Neuron (in vitro differentiated cells): ENCODE measurements around the gene TMEM167B.
"Not testable (repeated sequence)": the region's sequence is repeated elsewhere in the genome, so short reads cannot be mapped to it uniquely, and the experiment has no call there.

Experiments used
- H2AFZ ChIP-seq: one replicate; pipeline ENCODE4 v1.6.1; 2013; ENCODE audit warnings: low read depth, mild to moderate bottlenecking, inconsistent platforms, low read length, moderate library complexity
- H3K27me3 ChIP-seq: one replicate; pipeline ENCODE4 v1.6.1; 2013; ENCODE audit warnings: low read length; ENCODE audit not compliant: insufficient read depth
- H3K36me3 ChIP-seq: one replicate; pipeline ENCODE4 v1.6.1; 2013; ENCODE audit warnings: low read length; ENCODE audit not compliant: insufficient read depth
- H3K4me1 ChIP-seq: one replicate; pipeline ENCODE4 v1.6.1; 2013; ENCODE audit warnings: low read length; ENCODE audit not compliant: insufficient read depth
- H3K4me3 ChIP-seq: 2 replicates; pipeline ENCODE4 v1.5.1; 2013; ENCODE audit warnings: mild to moderate bottlenecking, low read length, moderate library complexity
- H3K9me3 ChIP-seq: one replicate; pipeline ENCODE4 v1.6.1; 2013; ENCODE audit warnings: low read length

Gene TMEM167B

DNA sequence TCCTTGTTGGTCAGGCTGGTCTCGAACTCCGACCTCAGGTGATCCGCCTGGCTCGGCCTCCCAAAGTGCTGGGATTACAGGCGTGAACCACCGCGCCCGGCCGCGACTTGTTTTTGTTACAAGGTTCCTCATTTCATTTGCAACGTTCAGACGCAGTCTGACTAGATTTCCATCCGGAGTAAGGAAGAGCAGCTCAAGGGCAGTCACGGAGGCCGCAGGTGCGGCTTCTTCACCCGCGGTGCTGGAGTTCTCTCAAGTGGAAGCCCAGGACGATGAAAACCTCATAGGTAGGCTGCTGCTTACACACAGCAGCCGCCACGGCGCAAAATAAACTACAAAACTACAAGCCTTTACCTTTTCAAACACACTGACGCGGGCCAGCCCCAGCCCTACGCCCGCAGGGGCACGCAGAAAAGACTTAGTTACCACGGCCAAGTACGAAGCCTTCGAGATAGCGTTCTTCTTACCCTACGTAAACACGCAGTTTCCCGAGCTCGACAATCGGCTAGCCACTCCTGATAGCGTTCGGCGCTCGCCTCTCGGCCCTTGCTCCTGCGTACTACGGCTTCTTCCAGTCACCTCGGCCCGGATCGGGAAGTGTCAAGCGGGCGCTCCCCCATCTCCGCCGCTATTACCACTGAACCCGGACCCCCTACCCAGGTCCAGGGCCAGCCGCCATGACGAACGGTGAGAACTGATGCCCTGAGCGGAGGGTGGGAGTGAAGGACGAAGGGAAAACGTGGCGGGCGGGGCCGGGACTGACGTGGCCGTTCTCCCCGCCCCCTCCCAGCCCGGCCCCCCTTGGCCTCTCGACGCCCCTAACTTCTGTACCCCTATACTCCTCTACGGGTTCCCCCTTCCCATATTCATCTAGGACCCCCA is at the start of gene TMEM167B:
Gene TMEM167B (plus strand): TSS at position 569 of the 882 bp plus-strand sequence. CDS start 109 bp downstream, at position 678.
- Histone ChIP-seq H3K9me3 (no peaks in the 10 kb centered on the region), H3K36me3 (peaks cover 15% of the 10 kb centered on the region), H3K4me3 (peak within 1 kb of the TSS; percentile 79), H2AFZ (peak within 1 kb of the TSS; percentile 93), H3K4me1 (peaks cover 17% of the 10 kb centered on the region), H3K27me3 (no peaks in the 10 kb centered on the region)

DNA sequence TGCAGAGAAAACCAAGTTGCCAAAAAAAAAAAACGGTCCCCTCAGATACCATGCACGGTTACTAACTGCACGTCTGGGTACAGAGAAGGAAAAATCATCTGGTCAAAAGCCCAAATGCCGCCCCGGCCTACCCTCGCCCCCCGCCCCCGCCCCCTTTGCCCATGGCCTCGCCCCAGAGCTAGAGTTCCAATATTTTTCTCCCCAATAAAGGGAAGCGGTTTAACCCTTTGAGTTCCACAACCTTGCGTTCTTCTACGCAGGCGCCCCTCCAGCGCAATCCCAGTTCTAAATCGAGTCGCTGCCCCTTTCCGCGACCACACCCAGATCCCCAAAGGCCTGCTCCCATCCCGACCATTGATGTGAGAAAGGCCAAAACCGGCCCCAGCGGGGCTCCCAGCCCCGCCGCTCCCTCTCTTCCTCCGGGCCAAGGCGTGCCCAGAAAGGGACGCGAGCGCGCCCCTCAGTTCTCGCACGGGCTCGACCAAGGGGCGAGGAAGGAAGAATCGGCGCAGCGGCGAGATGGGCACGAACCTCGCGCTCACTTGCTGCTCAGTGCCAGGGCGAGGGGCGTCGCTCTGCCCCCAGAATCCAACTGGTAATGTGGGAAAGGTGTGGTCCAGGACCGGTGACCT is 49.5 kb upstream of the TMEM167B start:
- H3K4me3 ChIP-seq: peak overlapping the region; percentile 96

DNA sequence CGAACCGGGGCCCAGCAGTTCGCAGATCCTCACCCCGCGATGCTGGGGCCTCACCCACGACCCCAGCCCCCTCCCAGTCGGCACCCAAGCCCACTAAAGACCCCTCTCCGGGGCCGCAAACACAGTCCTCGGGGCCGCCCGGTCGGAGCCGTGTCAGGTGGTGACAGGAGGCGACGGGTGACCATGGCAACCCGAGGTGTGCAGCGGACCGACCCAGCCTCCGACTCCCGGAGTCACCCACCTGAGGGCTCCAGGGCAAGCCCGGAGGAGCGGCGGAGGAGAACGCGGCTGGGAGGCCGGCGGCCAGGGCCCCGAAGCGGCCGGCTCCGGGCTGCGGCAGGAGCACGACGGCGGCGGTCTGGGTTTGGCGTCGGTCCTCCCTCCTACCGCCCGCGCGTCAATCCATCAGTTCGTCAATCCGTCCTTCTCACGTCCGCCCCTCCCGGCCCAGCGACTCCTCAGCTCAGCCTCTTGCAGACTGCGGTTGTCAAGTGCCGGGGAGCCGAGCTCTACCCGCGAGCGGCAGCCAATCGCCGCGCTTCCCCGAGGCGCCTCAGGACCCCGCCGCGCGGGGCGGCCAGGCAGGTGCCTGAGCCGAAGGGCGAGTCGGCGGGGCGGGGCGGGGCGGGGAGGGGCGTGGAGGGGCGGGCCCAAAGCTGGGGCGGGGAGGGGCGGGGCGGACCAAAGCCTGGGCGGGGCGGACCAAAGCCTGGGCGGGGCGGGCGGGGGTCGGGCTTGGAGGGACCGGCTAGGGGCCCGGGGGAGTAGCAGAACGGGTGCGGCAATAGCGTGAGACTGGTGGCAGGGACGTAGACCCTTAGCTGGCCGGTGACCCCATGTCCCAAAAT is 48.7 kb upstream of the TMEM167B start, which contains the start of gene WDR47:
Gene WDR47 (minus strand): TSS at position 482 of the 848 bp plus-strand sequence. CDS start 18,590 bp downstream, outside the sequence.
- peak within 1 kb of the TSS; percentile 99 for H2AFZ ChIP-seq
- no peaks in the 10 kb centered on the region for H3K27me3 ChIP-seq
- peak within 1 kb of the TSS; percentile 96 for H3K4me3 ChIP-seq
- H3K4me1 ChIP-seq: peaks cover 14% of the 10 kb centered on the region
- no peaks in the 10 kb centered on the region for H3K9me3 ChIP-seq
- no peaks in the 10 kb centered on the region for H3K36me3 ChIP-seq

More for the DNA sequence above, 49.5 kb upstream of the TMEM167B start:
- no peaks in the 10 kb centered on the region for H3K36me3 ChIP-seq
- peaks cover 14% of the 10 kb centered on the region for H3K4me1 ChIP-seq
- no peaks in the 10 kb centered on the region for H3K27me3 ChIP-seq
- H2AFZ ChIP-seq: peak overlapping the region; percentile 85
- no peaks in the 10 kb centered on the region for H3K9me3 ChIP-seq

DNA sequence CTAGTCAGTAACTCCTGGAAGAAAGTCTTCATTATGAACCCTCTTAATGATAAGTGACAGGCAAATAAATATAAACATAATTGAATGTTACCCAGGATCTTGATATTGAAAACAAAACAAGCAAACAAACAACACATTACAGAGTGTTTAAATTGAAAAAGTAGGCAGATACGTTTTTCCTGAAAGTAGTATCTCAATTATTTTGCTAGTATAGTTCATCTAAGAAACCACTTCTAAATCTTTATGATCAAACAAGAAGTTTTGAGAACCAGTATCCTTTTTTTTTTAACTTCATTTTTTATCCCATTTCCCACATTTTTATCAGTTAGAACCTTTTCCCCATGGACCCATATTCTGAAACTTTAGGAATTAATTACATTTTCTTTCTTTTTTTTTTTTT is 45.0 kb upstream of the TMEM167B start:
- Histone ChIP-seq H3K9me3 (no peaks in the 10 kb centered on the region), H3K36me3 (no peaks in the 10 kb centered on the region), H3K4me3 (no peak overlapping the region), H3K4me1 (peaks cover 5% of the 10 kb centered on the region), H2AFZ (no peak overlapping the region), H3K27me3 (no peaks in the 10 kb centered on the region)

DNA sequence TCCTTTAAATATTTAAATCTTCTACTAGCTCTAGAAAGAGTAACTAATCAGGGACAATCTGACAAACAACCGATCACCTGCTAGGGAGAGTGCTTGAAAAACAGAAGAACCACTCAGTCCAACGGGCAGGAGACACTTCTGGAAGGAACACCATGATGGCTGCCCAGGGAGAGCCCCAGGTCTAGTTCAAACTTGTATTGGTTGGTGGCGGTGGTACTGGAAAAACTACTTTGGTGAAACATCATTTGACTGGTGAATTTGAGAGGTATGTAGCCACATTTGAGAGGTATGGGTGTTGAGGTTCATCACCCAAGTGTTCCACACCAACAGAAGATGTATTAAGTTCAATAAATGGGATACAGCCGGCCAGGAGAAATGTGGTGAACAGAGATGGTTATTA is 43.9 kb upstream of the TMEM167B start:
- H3K36me3 ChIP-seq: no peaks in the 10 kb centered on the region
- no peak overlapping the region for H3K4me3 ChIP-seq
- H3K9me3 ChIP-seq: no peaks in the 10 kb centered on the region
- peaks cover 4% of the 10 kb centered on the region for H3K4me1 ChIP-seq
- no peak overlapping the region for H2AFZ ChIP-seq
- H3K27me3 ChIP-seq: no peaks in the 10 kb centered on the region

DNA sequence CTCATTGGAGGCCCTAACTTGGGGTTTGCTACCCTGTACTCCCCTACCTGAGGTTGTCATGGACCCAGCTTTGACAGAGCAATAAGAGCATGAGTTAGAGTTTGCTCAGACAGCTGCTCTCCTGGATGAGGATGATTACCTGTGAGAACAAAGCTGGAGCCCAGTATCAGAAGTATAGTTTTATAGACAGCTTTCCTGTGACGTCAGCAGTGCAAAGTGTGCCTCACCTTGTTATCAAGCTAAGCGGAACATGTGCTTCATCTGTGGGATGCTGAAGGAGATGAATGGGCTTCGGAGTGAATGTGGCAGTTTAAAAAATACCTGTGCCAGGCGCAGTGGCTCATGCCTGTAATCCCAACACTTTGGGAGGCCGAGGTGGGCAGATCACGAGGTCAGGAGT is 43.2 kb upstream of the TMEM167B start:
- Histone ChIP-seq H3K36me3 (no peaks in the 10 kb centered on the region), H2AFZ (no peak overlapping the region), H3K4me3 (no peak overlapping the region), H3K27me3 (no peaks in the 10 kb centered on the region), H3K4me1 (peaks cover 3% of the 10 kb centered on the region), H3K9me3 (no peaks in the 10 kb centered on the region)

DNA sequence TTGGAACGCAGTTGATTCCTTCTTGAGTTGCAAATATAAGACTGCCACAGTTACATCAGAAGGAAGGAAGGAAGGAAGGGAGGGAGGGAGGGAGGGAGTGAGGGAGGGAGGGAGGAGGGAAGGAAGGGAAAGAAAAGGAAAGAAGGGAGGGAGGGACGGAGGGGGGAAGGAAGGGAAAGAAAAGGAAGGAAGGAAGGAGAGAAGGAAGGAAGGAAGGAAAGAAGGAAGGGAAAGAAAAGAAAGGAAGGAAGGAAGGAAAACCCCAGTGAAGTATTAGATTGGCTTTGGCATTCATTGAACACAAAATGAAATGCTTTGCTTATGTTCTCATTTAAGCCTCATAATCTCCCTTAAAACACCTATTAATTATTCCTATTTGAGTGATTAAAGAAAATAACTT is 42.2 kb upstream of the TMEM167B start:
- Histone ChIP-seq H3K4me3 (no peak overlapping the region), H2AFZ (no peak overlapping the region), H3K4me1 (no peaks in the 10 kb centered on the region), H3K27me3 (no peaks in the 10 kb centered on the region), H3K9me3 (no peaks in the 10 kb centered on the region), H3K36me3 (no peaks in the 10 kb centered on the region)

DNA sequence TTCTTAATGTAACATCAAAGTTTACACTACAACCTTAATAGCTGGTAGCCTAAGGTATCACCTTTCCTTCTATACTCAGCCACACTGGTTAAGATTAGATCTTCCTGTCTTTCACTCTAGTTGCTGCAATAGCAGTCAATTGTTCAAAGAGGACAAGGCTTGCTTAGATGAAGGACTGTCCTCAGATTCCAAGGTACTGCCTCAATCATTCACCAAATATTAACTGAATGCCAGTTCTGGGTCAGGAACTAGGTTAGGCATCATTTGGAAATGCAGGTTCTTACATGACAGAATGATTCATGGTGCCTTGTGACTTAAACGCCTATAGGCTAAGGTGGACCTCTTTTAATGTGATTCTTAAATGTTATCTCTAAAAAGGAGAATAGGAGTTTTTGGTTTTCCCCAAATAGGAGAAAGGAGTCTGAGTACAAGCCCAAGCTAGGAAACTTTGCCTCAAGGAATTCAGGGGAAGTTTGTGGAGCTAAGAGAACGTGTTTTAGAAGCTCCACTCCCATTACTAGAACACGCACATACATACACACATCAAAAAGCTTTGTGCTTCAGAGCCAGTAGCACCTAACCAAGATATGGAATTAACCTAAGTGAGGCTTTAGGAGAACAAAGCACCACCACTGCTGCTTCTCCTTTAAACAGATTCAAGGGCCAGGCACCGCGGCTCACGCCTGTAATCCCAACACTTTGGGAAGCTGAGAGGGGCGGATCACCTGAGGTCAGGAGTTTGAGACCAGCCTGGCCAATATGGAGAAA is 40.2 kb upstream of the TMEM167B start:
- Histone ChIP-seq H3K4me1 (no peaks in the 10 kb centered on the region), H3K27me3 (no peaks in the 10 kb centered on the region), H2AFZ (no peak overlapping the region), H3K4me3 (no peak overlapping the region), H3K36me3 (no peaks in the 10 kb centered on the region), H3K9me3 (no peaks in the 10 kb centered on the region)

DNA sequence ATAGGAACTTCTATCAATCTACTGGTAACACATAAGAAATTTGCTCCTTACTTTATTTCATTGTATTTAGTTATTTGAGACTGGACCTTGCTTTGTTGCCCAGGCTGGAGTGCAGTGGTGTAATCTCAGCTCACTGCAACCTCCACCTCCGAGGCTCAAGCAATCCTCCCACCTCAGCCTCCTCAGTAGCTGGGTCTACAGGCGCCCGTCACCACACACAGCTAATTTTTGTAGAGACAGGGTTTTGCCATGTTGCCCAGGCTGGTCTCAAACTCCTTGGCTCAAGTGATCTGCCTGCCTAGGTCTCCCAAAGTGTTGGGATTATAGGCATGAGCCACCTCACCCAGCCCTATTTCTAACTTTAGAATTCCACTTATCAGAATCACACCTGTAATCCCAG is 38.4 kb upstream of the TMEM167B start:
- H3K4me3 ChIP-seq, H2AFZ ChIP-seq, H3K36me3 ChIP-seq, H3K9me3 ChIP-seq, H3K27me3 ChIP-seq, H3K4me1 ChIP-seq: not testable (repeated sequence)

DNA sequence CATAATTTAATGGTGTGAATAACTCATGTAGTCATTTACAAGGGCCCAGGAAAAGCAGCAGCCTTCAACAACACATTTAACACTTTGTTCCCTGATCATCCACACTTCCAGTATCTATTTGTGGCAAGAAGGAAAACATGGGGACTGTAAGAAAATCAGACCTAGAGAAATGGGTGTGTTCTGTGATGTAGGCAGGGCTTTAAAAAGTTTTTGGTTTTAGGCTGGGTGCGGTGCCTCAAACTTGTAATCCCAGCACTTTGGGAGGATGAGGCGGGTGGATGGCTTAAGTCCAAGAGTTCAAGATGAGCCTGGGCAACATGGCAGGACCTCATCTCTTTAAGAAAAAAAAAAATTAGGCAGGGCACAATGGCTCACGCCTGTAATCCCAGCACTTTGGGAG is 34.5 kb upstream of the TMEM167B start:
- no peaks in the 10 kb centered on the region for H3K9me3 ChIP-seq
- H3K36me3 ChIP-seq: no peaks in the 10 kb centered on the region
- H3K27me3 ChIP-seq: no peaks in the 10 kb centered on the region
- H3K4me3 ChIP-seq: no peak overlapping the region
- no peaks in the 10 kb centered on the region for H3K4me1 ChIP-seq
- no peak overlapping the region for H2AFZ ChIP-seq

DNA sequence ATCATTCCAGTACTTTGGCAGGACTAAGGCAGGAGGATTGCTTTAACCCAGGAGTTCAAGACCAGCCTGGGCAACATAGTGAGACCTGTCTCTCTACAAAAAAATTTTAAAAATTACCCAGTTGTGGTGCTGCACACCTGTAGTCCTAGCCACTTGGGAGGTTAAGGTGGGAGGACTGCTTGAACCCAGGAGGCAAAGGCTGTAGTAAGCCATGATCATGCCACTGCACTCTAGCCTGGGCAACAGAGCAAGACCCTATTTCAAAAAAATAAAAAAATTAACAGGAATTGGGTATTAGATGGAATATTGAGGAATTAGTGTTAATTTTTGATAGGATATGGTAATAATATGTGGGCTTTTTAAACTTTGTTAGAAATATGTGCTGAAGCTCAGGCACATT is 31.5 kb upstream of the TMEM167B start:
- H3K9me3 ChIP-seq: no peaks in the 10 kb centered on the region
- H3K4me1 ChIP-seq: no peaks in the 10 kb centered on the region
- peaks cover 9% of the 10 kb centered on the region for H3K36me3 ChIP-seq
- no peak overlapping the region for H3K4me3 ChIP-seq
- H3K27me3 ChIP-seq: no peaks in the 10 kb centered on the region
- no peak overlapping the region for H2AFZ ChIP-seq

DNA sequence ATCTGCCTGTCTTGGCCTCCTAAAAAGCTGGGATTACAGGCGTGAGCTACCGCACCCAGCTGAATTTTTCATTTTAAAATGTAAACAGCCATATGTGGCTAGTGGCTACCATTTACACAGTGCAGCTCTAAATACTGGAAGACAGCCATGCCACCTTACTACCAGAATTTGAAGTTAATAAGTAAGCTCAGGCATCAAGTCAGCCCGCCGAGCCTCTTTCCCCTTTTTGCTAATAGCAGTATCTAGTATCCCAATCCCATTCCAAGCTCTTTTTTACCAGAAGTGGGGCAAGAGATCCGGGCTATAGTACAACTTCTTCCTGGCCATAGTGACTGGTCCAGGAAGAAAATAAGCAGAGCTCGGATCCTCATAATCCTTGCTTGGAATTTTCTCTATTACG is 29.9 kb upstream of the TMEM167B start:
- no peak overlapping the region for H2AFZ ChIP-seq
- peaks cover 19% of the 10 kb centered on the region for H3K36me3 ChIP-seq
- H3K27me3 ChIP-seq: no peaks in the 10 kb centered on the region

More for the DNA sequence above, 29.9 kb upstream of the TMEM167B start:
- H3K4me1 ChIP-seq: no peaks in the 10 kb centered on the region
- no peaks in the 10 kb centered on the region for H3K9me3 ChIP-seq
- no peak overlapping the region for H3K4me3 ChIP-seq
